Stimulated activated CD8-positive, alpha-beta memory T cell treated with anti-CD3 and anti-CD28 coated beads, Interleukin-12 subunit alpha, Interleukin-12 subunit beta, amount 100 ng/mL, for 24 hours (primary cell): Measurements from ENCODE around the gene DNAJB8.

Experiments
- DNase-seq: peaks from one replicate; pipeline ENCODE4 v3.0.0-alpha.2; 2020; ENCODE audit errors: extremely low read depth

DNAJB8 gene

GRCh38 chr3:128427175-128427857 is 39.4 kb downstream of the DNAJB8 start:
- no peak for DNase-seq

GRCh38 chr3:128426128-128426921 is 40.4 kb downstream of the DNAJB8 start:
- no peak for DNase-seq

- no peak for DNase-seq
Measured at GRCh38 chr3:128425846-128426127, 40.9 kb downstream of the DNAJB8 start.

GRCh38 chr3:128425142-128425845 is 41.4 kb downstream of the DNAJB8 start:
- no peak for DNase-seq

GRCh38 chr3:128424508-128425069 is 42.1 kb downstream of the DNAJB8 start:
- DNase-seq, result no peak

GRCh38 chr3:128423525-128424147 is 43.1 kb downstream of the DNAJB8 start:
- DNase-seq, result no peak

- DNase-seq, result no peak
Measured at GRCh38 chr3:128422762-128423524, 43.7 kb downstream of the DNAJB8 start.

- no peak for DNase-seq
Measured at GRCh38 chr3:128421966-128422365, 44.7 kb downstream of the DNAJB8 start.

- DNase-seq, result no peak
Measured at GRCh38 chr3:128421439-128421836, 45.3 kb downstream of the DNAJB8 start.

GRCh38 chr3:128420720-128421438 is 45.8 kb downstream of the DNAJB8 start:
- DNase-seq, result no peak

GRCh38 chr3:128420289-128420688 is 46.4 kb downstream of the DNAJB8 start:
- no peak for DNase-seq

- DNase-seq, result no peak
Measured at GRCh38 chr3:128419311-128419710, 47.4 kb downstream of the DNAJB8 start.

GRCh38 chr3:128418900-128419299 is 47.8 kb downstream of the DNAJB8 start:
- no peak for DNase-seq

- DNase-seq, result no peak
Measured at GRCh38 chr3:128416578-128417211, 50.0 kb downstream of the DNAJB8 start.

- no peak for DNase-seq
Measured at GRCh38 chr3:128415773-128416577, 50.7 kb downstream of the DNAJB8 start.

GRCh38 chr3:128415200-128415772 is 51.4 kb downstream of the DNAJB8 start:
- no peak for DNase-seq

- no peak for DNase-seq
Measured at GRCh38 chr3:128413413-128414205, 53.1 kb downstream of the DNAJB8 start.

- DNase-seq, result no peak
Measured at GRCh38 chr3:128413003-128413370, 53.7 kb downstream of the DNAJB8 start.
